Panc1 (cell line): ENCODE results near the gene EPHA8.

Experiments
- CTCF ChIP-seq: fragments of 450-650 bp; IDR thresholded peaks from 2 replicates; pipeline ENCODE4 v1.5.1; 2017; ENCODE audit warnings: mild to moderate bottlenecking
- POLR2AphosphoS5 ChIP-seq: IDR thresholded peaks from 2 replicates; pipeline ENCODE4 v1.6.1; 2012; ENCODE audit warnings: mild to moderate bottlenecking, low read depth, low read length, moderate library complexity
- REST ChIP-seq, 2 experiments: IDR thresholded peaks; 2 replicates each; pipeline ENCODE4 v1.6.1; 2011 to 2012; ENCODE audit warnings: low read depth in 2 of 2, control low read depth in 1 of 2, low read length in 1 of 2, mild to moderate bottlenecking in 1 of 2, moderate library complexity in 1 of 2; ENCODE audit not compliant: insufficient read depth in 1 of 2

DNA sequence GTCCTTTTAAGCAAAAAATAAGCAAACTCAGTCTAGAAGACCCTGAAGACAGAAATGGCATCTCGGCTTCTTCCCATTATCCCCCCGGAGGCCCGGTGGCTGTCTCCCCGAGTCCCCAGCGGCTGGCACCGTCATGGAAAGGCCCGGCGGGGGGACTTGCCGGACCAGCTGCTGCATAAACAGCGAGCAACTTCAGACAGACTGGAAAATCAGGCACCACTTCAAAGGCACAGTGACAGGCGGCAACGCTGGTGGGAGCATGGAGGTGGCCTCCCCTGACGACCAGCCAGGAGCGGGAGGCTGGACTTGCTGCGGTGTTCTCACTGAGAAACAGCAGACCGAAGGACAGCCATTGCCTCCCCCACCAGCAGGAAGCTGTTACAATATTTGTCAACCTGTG, 54.8 kb downstream of the EPHA8 start:
- no peak for TF ChIP-seq CTCF
- no peak for TF ChIP-seq POLR2AphosphoS5
- TF ChIP-seq REST (IDR thresholded peaks at IDR 0.05; ENCODE audit: insufficient read depth in 1 of 2, low read depth in 2 of 2, low read length in 1 of 2) = no peak
